ENCODE results near the gene ECEL1.

ECEL1 gene

DNA sequence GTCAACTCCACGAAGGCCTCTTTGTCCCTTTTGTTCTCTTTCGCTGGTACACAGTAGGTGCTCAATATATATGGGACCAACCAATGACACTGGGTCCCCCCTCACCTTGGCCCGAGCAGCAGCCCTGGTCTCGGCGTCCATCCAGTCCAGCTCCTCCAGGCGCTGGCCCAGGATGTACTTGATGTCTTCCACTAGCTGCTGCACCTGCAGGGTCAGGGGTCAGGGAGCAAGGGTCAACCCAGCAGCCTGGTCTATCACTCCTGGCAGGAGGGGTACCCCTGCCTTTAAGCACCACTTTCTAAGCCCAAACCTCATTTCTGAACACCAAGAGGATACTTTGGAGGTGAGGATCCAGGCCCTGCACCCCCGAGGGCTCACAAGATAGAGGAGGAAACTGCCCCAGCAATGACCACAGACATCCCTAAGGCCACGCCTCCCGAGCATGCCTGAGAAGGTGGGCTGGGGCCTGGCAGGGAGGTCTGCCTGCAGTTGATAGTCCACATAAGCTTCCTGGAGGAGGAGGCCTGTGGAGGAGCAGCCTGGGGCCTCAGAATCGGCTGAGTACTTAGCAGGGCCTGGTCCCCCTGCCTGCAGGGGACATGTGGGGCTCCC is 4.2 kb downstream of the ECEL1 start:
- DNase-seq, result no peak

DNA sequence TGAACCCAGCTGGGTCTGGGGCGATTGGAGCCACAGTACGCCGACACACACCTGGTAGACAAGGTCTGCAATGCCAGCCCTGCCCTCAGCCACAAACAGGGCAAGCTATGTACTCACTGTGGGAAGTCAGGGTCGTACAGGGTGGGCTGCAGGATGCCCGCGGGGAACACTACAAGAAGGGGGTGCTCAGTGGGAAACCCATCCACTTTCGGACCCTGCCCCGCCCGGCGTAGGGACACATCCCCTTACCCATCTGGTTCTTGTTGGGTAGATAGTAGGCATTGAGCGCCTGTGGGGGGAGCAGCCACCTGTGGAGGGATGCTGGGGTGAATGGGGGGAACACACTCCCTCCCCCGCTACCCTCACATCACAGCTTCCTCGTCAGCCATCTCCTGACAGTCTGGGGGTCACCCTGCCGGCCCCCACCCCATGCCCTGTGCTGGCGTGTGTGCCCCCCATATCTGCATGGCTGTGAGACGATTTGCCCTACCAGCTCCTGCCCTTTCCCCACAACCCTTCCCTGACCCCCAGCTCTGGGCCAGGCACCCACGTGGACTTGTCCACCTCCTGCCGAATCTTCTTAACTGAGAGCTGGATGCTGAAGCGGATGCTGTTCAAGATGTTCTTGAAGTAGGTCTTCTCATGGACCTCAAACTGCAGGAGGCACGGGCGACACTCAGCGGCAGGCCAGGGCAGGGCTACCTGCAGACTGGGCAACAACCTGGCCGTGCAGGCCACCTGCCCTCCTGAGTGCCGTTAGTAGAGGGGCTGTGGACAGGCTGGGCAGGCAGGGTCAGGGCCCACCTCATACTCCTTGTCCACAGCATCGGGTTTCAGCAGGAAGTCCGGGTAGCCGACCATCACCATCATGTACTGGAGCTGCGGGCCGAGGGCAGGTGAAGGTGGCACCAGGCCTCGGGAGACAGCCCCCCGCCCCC is 5.1 kb downstream of the ECEL1 start:
- no peak for DNase-seq

DNA sequence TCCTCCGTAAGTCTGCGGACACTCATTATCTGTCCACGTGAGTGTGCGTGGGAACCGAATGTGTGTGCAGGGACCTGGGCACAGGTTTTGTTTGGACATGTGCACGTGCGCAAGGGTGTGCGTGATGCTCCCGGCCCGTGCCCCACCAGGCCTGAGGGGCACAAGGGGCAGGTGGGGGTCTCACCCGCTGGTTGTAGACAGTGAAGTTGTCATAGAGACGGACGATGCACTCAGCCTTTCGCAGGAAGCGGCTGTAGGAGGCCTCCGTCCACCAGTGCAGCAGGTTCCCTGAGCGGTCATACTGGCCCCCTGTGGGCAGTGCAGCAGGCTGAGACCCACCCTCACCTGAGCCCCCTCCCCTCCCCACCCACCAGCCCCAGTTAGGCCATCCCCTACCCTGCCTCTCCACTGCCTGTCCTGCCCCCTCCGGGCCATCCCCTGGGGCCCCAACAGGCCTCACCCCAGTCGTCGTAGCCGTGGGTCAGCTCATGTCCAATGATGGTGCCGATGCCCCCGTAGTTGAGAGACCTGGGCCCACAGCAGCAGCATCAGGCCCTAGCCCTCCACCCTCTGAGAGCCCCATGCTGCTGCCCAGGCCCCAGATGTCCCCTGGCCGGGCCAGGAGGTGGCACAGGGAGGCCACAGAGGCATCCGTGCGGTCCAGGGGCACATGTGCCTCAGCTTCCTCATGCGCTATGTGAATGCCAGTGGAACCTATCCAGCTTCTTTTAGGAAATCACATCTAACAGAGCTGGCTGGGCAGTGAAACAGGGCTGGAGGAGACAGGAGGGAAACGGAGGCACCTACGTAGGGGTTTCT is 6.1 kb downstream of the ECEL1 start:
- no peak for DNase-seq

DNA sequence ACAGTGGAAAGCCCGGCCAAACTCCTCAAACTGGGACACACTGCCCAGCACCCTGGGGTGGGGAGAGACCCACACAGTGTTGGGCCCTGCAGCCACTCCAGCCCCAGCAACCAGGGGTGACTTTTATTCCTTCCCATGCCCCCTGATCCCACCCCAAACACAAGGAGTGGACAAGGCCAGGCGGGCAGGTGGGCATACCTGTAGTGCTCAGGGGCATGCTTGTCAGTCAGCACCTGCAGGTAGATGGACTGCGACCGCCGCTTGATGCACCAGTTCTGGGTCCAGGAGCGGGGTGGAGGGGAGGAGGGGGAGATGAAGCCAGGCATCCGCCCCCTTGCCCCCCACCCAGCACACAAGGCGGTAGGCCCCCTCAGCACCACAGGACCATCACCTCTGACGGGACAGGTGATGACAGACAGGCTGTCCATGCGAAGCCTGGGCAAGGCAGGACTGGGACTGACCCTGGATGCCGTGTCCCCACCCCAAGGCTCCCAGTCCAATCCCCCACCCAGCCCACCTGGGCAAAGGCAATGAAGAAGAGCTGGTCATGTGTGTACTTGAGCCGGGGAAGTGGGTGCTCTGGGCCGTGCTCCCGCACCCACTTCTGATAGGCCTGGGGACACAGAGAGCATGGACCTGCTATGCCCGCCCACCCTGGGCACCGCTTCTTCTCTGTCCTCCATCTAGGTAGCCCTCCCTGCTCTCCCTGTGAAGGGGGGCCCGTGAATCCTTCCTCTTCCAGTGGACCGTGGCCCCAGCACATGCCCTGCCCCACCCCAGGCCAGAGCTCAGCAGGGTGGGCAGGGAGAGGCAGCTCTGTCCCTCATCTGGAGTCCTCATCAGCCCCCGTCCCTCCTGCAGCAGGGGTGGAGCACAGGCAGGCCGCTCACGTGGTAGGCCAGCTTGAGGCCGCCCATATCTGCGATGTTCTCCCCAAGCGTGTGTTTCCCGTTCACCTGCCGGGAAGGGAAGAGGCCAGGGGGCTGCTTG is 7.1 kb downstream of the ECEL1 start:
- DNase-seq, result no peak

DNA sequence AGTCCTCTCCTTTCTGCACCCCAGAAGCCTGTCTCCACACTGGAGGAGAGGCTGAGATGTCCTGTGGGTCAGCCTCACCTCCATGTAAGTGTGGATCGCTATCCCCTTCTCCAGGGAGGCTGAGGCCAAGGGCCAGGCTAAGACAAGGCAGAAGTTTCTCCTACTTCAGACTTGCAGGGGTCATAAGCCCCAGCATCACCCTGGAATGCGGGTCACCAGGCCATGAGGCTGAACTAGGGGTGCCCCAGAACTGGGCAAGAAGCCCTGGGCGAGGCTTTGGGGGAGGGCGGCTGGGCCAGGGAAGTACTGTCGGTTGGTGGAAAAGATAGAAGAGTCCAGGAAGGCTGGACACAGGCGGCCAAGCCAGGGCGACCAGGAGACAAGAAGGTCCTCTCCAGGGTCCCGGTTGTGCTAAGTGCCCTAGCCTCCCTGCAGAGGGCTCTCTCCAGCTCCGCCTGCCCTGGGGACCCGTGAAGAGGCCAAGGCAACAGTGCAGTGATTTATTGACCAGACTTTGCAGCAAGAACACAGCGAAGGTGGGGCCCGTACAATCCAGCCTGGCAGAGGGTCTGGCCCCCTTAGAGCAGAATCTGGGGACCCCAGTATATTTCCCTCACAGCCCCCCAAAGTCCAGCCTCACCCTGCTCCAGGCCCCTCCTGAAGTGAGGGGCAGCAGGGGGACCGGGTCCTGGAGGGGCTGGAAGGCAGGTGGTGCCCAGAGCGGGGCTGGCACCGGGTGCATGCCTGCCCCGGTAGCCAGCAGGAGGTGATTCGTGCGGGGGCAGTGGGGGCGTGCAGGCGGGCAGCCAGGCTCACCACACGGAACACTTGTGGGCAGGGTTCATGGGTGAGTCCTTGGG is 8.1 kb downstream of the ECEL1 start:
- DNase-seq, result no peak

DNA sequence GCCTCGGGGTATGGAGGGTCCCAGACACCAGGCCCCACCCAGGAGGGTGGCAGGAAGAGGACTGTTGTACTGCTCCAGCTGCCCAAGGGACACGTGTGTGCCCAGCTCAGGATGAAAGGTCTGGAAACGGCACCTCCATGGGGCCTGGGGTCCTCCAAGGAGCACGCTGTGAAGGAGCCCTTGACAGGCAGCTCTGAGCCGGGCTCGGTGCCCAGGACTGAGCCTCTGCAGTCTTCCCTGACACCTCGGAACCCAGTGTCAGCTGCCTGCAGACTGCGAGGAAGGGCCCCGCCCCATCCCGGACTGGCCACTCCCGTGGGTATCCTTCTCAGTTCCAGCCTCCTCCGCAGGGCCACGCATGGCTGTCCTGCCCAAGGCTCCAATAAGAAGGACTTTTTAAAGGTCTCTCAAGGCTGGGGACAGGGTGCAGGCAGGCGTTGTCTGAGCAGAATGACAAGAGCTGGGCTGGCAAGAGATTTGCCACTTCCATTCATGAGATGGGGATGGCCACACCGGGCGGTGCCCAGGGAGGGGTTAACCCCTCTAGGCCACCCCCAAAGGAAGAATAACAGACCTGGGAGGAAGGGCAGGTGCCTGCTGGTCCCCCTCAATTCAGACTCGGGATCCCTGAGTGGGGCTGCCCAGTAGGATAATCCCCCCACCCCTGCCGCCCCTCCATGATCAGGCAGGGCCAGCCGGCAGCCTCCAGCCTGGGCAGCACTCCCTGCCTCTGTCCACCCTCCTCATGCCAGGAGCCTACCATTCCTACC is 8.9 kb downstream of the ECEL1 start:
- DNase-seq, result no peak

DNA sequence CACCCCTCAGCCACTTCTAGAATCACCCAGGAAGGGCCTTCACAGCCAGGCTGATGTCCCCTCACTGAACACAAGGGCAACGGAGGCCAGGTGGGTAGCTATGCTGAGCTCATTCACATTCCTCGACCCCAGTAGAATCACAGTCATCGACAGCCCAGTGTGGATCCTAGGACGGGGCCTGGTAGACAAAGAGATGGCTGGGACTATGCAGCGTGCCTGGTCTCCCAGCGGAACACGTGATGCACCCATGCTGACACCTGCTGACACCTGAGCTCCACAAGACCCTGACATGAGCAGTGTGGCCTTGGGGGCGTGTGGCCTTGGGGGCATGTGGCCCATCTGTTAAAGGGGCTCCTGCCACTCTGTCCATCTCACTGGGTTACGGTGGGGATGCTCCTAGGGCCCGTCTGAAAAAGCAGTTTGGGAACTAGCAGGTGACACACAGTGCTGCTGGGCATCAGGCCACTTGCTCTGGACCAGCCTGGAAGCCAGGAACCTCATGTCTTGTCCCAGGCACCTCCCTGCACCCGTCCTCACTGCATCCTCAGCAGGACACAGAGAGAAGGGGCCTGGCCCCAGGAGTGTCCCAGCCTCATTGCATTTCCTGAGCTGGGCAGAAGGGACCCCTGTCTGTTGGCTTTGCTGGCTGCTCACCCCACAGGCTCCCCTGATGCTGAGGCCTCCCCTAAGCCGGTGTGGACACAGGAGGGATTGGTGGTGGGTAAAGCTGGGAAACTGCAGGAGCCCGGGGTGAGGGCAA is 9.7 kb downstream of the ECEL1 start:
- DNase-seq, result no peak

DNA sequence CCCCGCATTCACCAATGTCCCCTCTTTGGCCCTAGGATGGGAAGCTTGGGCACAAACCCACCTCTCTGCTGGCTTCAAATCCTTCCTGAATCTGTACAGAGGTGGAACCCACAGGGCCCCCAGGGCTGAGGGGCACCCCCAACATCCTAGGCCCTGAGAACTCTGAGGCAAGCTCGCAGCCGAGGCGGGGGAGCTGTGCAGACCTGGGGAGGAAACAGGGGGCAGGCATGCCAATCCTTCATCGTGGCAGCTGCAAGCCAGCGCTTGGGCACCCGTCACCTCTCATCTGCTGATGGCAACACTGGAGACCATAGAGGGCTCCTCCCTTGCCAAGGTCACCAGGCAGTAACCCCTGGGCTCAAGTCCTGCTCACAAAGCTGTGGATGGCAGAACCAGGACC is 10.8 kb downstream of the ECEL1 start:
- no peak for DNase-seq

DNA sequence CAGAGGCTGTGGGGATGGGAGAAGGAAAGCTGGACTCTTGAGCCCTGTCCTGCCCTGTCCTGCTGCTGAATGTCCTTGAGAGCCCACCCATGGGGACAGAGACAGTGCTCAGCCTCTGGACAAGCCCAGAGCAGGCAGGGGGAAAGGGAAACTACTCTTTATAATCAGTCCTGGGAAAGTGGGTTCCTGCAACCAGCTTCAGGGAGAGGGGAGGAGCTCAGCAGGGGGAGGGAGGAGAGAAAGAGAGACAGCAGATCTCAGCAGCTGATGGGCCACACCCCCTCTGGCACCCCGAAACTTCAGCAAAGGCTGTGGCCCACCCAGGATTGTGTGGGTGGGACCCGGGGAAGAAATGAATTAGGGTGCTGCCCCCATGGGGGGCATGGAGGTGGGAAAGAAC is 11.6 kb downstream of the ECEL1 start:
- DNase-seq, result no peak

DNA sequence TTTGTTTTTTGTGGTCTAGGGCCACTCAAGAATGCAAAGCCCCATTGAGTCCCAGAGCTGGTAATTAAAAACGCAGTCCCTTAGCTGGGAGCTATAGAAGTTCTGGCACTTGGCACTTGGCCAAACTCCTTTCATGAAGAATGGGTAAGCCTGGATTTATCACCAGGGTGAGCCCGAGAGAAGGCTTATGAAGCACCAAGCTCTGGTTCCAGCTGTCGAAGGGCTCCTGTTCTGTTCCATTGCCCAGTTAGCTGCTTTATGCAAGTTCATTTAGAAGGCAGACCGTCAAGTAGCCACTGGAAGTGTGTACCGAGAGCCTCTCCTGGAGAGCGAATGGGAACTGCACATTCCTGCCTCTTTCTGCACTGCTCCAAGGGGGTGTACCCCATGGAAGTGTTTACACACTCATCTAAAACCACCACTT is 14.2 kb downstream of the ECEL1 start:
- peak in 1 of 2 experiments; percentile 10 for DNase-seq

DNA sequence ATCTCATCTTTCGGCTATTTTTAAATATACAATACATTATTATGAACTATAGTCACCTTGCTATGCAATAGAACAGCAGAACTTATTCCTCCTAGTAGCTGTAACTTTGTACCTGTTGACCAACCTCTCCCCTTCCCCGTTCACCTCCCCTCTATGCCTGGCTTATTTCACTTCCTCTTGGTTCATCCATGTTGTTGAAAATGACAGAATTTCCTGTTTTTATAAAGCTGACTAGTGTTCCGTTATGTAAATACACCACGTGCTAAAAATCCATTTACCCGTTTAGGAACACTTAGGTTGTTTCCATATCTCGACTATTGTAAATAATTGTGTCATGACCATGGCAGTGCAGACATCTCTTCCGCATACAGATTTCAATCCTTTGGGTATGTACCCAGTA is 21.4 kb downstream of the ECEL1 start:
- no peak for DNase-seq

DNA sequence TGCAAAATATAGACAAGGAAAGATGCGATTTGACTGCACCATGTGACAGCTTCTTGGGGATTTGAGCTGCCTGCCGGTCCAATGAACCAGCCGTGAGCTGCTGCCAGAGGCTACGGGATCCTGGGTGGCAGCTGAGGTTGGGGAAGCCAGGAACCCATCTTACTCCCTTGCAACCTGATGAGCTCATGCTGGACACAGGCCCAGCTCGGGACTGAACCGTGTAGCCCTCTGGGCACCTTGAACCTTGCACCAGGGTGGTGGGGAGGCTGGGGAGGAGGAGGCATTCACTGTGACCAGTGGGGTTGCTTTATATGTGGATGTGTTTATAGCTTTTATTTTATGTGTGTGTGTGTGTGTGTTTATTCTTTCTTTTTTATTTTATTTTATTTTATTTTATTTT is 22.6 kb downstream of the ECEL1 start:
- no peak for DNase-seq

DNA sequence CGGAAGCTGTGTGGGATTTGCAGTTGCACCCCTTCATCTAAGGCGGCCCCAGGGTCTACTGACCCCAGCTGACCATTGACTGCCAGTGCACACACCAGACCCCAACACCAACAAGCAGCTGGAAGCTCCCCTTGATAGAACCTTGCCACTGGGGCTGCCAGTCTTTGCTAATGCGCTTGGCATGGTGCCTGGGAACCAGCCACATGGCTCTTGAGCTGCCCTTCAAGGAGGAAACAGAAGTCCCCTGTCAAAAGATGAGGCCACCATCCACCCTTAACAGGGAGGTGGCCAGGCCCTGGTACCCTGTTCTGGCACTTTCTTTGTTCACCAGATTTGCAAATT is 23.1 kb downstream of the ECEL1 start:
- DNase-seq, result no peak

DNA sequence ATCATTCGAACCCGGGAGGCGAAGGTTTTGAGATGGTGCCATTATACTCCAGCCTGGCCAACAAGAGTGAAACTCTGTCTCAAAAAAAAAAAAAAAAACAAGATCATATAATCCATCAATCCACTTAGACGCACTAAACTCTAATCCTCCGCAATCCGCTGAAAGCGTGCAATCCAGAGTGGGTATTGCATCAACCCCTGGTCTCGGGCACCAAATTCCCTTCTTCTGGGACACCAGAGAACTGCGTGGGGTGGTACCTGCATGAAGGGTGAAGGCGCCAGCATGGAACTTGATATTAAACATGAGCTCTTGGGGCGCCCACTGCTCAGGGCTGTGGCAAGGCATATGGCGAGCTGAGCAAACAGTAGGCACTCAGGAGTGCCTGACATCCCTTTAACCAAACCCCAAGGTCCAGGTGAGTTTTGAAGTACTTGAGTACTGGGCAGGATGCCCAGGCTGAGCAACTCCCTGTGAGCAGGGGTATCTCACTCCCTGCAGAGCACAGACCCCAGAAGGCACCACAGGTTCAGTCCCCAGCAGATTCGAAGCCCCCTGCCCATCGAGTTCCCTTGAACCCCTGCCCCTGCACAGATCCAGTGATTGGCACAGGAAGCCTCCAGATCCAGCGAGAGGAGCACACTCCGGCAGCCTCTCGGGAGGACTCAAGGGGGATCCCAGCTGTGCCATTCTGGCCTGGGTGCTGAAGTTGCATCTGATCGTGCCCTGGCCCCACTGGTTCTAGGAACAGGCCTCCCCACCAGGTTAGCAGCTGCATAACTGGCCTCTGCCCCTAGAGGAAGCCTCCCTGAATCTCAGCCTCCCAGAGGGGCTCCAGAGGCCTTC is 23.7 kb downstream of the ECEL1 start:
- DNase-seq, result no peak

DNA sequence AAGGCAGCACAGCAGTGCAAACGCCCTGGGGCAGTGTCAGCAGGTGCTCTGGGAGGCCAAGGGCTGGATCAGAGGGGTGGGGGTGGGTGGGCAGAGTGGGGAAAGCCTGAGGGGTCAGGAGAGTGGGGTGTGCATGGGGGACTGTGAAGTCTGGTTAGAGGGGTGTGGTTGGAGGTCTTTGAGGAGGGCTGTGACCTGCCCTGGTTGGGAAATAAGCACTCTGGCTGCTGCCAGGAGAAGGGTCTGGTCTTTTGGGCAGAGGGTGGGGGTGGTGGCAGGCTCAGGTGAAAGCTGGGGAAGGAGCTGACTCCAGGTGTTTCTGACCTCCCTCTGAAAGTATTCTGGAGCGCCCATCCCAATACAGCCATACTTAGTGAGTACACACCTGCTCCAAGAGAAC is 27.5 kb downstream of the ECEL1 start:
- no peak for DNase-seq

DNA sequence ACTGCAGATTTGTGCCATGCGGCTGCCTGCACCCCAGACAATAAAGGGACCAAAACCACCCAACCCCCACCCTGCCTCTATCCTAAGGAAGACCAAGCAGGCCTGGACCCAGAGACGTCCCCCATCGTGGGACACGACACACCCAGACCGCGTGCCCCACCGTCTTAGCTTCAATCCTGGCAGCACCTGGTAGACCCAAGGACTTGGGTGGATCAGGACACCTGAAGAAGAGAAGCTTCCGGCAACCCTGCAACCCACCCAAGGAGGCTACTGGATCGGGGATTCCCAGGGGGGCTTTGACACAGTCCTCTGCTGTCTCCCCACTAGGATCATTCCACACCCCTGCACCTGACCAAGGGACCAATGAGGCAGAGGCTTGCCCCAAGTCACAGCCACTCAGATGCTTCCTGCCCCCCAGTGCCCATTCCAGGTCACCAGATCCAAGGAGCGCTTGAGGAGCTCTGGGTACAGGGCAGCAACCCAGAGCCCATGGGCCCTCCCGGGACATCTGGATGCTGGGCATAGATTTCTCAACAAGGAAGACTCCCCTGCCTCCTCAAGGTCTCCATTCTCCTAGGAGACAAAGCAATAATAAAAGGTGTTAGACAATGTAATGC is 28.1 kb downstream of the ECEL1 start:
- no peak for DNase-seq

DNA sequence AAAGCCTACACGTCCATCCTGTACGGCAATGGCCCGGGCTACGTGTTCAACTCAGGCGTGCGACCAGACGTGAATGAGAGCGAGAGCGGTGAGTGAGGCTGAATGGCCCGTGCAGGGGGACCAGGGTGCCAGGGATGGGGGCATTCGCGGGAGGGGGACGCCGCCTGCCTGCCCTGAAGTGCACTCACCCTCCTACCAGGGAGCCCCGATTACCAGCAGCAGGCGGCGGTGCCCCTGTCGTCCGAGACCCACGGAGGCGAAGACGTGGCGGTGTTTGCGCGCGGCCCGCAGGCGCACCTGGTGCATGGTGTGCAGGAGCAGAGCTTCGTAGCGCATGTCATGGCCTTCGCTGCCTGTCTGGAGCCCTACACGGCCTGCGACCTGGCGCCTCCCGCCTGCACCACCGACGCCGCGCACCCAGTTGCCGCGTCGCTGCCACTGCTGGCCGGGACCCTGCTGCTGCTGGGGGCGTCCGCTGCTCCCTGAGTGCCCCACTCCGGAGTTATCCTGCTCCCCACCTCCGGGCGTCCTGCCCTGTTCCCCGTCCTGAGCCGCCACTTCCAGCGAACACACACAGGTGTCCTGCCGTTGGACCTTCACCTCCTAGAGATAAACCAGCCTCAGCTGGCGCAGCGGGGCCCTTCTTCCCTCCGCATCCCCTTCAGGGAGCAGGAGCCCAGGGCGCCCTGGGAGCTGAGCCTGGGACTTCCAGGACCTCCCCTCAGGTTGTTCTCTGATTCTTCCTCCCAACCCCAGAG is 28.8 kb downstream of the ECEL1 start:
- no peak for DNase-seq
